Testis (tissue), 3 donors: ENCODE data around the gene EEF1AKMT1. TPM values are rescaled to one million over a fixed set of nuclear protein-coding genes. Genes with fewer than 3 reads are reported as not detected.

ENCODE experiments used
- DNase-seq: peaks from one replicate; pipeline ENCODE4 v3.0.0-alpha.2; 2019
- H3K27ac ChIP-seq, 2 donors: fragments of 200-600 bp; sonication (generic); one replicate each; pipeline ENCODE4 v1.5.1; 2019
- H3K27me3 ChIP-seq: fragments of 200-600 bp; sonication (generic); one replicate; pipeline ENCODE4 v1.5.1; 2019
- H3K36me3 ChIP-seq: fragments of 200-600 bp; sonication (generic); one replicate; pipeline ENCODE4 v1.5.1; 2017; ENCODE audit warnings: low read depth; ENCODE audit errors: missing control alignments
- H3K4me1 ChIP-seq: fragments of 200-600 bp; sonication (generic); one replicate; pipeline ENCODE4 v1.5.1; 2019
- H3K4me3 ChIP-seq, 2 donors: fragments of 200-600 bp; sonication (generic); one replicate each; pipeline ENCODE4 v1.5.1; 2017 to 2019
- H3K9me3 ChIP-seq: fragments of 200-600 bp; sonication (generic); one replicate; pipeline ENCODE4 v1.5.1; 2017
- POLR2A ChIP-seq: fragments of 450-650 bp; IDR thresholded peaks from one replicate; pipeline ENCODE4 v1.6.1; 2017; ENCODE audit warnings: antibody characterized with exemption, mild to moderate bottlenecking, moderate library complexity
- WGBS, 2 donors: methylation state at CpG; one replicate each; pipeline ENCODE4 v1.1.5; 2018; 5-methylcytosine and 5-hydroxymethylcytosine counted together
- intact Hi-C: fragments of 100-400 bp; cut with DNase I; formaldehyde crosslinking; loops from one replicate; pipeline ENCODE4 v1.15.1; 2023; ENCODE audit warnings: low total_unique reads
- polyA plus RNA-seq: library from polyadenylated mRNA; stranded (reverse); fragments of 350-450 nt; fragmentation: Illumina TruSeq; extraction: RNeasy Lipid Tissue Mini Kit (QIAGEN cat#74804); gene quantifications from one replicate; pipeline ENCODE4 v1.2.3, GENCODE V29; 2014; ENCODE audit warnings: low read depth, low replicate concordance; ENCODE audit not compliant: insufficient read depth
- total RNA-seq, 2 donors: library from RNA; depleted of rRNA; stranded (reverse); fragments of >200 nt; gene quantifications; one replicate each; pipeline ENCODE4 v1.2.3, GENCODE V29; 2016
- TF ChIP-seq, protein P1 (sequence below), 3 experiments: fragments of 450-650 bp in 2 of 3; fragments of 200-600 bp in 1 of 3; sonication (generic) in 1 of 3; IDR thresholded peaks; one replicate each; pipeline ENCODE4 v1.5.1; 2016 to 2019; ENCODE audit warnings: antibody characterized with exemption in 3 of 3, mild to moderate bottlenecking in 2 of 3, moderate library complexity in 1 of 3

EEF1AKMT1 gene
- total and polyA plus RNA-seq, 3 donors from 2014 or later = 5.8 to 8.0 (median 7.5) TPM

DNA sequence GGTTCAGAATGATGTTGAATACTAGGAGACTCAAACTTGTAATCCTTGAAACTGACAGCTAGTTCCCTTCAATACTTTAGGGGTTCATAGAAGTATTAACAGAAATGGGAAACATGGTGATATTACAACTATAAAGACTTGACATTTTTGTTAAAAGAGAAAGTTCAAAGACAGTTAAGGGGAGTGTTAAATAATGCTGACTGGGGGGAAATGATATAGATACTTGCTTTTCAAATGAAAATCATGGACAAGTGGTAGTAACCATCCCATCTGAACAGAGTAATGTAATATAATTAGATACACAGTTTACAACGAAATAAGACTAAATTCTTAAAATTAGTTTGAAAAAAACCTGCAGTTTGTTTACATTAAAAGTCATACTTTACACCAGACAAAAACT lies 6.6 kb upstream of the EEF1AKMT1 start:
- TF ChIP-seq, protein P1, sequence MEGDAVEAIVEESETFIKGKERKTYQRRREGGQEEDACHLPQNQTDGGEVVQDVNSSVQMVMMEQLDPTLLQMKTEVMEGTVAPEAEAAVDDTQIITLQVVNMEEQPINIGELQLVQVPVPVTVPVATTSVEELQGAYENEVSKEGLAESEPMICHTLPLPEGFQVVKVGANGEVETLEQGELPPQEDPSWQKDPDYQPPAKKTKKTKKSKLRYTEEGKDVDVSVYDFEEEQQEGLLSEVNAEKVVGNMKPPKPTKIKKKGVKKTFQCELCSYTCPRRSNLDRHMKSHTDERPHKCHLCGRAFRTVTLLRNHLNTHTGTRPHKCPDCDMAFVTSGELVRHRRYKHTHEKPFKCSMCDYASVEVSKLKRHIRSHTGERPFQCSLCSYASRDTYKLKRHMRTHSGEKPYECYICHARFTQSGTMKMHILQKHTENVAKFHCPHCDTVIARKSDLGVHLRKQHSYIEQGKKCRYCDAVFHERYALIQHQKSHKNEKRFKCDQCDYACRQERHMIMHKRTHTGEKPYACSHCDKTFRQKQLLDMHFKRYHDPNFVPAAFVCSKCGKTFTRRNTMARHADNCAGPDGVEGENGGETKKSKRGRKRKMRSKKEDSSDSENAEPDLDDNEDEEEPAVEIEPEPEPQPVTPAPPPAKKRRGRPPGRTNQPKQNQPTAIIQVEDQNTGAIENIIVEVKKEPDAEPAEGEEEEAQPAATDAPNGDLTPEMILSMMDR (IDR thresholded peaks at IDR 0.05) = no peak
- TF ChIP-seq POLR2A = no peak
- Histone ChIP-seq H3K4me1 (no peaks in the 10 kb centered on the region), H3K4me3 (no peak overlapping the region), H3K9me3 (no peaks in the 10 kb centered on the region), H3K36me3 (no peaks in the 10 kb centered on the region), H3K27me3 (no peaks in the 10 kb centered on the region), H3K27ac (no peak overlapping the region)
- WGBS, 2 donors = 90% methylated on average over 1 of the region's 1 CpG
- intact Hi-C loops = no loop called here
- DNase-seq = no peak

DNA sequence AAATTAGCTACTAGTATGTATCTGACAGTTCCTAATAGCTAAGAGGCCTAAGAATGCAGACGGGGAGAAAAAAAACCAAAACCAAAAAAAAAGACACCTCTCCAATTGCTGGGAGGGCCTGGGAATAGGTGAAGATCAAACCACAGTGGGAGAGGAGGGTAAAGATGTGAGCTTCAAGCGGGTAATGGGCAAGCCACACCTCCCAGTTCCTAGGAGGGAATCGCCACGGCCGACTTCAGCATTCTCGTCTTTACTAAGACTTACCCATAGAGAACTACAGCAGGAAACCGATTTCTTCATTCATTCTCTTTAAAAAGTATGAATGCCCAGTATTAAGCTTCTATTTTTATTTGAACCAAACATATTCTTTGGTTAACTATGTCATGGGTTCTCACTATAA lies 5.6 kb upstream of the EEF1AKMT1 start:
- Histone ChIP-seq H3K9me3 (no peaks in the 10 kb centered on the region), H3K27me3 (no peaks in the 10 kb centered on the region), H3K4me1 (no peaks in the 10 kb centered on the region), H3K36me3 (no peaks in the 10 kb centered on the region), H3K4me3 (no peak overlapping the region), H3K27ac (no peak overlapping the region)
- intact Hi-C loops = no loop called here
- WGBS, 2 donors = 87 to 92% methylated on average over 7 of the region's 7 CpGs
- no peak for DNase-seq
- TF ChIP-seq POLR2A = no peak
- TF ChIP-seq, protein P1 (IDR thresholded peaks at IDR 0.05) = no peak

DNA sequence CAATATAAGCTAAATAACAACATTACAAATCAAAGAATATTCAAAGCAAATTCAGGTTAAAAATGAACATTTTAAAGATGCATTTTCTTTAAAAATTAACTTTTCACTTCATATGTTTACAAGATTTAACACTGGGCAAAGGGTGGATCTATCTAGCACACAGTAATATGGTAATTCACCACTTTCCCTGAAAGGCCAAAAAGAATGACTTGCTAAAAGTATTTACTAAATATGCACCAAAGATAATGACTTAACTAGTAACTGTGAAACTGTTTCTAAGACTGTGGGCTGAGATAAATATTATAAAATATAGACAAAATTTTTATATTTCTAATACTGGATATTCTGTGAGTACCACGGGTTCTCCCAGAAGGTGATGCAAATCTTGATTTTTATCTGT lies 4.5 kb upstream of the EEF1AKMT1 start:
- intact Hi-C loops = no loop called here
- Histone ChIP-seq H3K9me3 (no peaks in the 10 kb centered on the region), H3K4me3 (no peak overlapping the region), H3K27me3 (no peaks in the 10 kb centered on the region), H3K27ac (no peak overlapping the region), H3K4me1 (no peaks in the 10 kb centered on the region), H3K36me3 (no peaks in the 10 kb centered on the region)
- TF ChIP-seq POLR2A = no peak
- DNase-seq = no peak
- WGBS, 2 donors = 83% methylated on average over 1 of the region's 1 CpG

DNA sequence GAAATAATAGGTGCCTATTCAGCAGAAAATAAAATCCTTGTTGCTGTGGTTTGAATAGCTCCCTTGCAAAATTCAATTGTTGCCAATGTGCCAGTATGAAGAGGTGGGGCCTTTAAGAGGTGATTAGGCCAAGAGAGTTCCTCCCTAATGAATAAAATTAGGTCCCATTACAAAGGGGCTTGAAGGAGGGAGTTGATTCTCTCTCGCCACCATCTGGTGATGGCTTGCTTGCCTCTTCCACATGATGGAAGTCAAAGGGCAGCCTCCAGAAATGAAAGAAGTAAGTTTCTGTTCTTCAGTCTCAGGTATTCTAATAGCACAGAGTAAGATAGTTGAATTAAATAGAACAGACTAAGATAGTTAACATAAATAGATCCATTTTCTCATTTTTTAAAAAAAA lies 3.0 kb upstream of the EEF1AKMT1 start:
- Histone ChIP-seq H3K27ac (no peak overlapping the region), H3K27me3 (no peaks in the 10 kb centered on the region), H3K9me3 (no peaks in the 10 kb centered on the region), H3K36me3 (no peaks in the 10 kb centered on the region), H3K4me1 (peaks cover 8% of the 10 kb centered on the region), H3K4me3 (no peak overlapping the region)
- intact Hi-C loops = no loop called here
- WGBS, 2 donors = 53 to 85% methylated on average over 1 of the region's 1 CpG
- DNase-seq = no peak
- TF ChIP-seq, protein P1 (IDR thresholded peaks at IDR 0.05) = no peak

DNA sequence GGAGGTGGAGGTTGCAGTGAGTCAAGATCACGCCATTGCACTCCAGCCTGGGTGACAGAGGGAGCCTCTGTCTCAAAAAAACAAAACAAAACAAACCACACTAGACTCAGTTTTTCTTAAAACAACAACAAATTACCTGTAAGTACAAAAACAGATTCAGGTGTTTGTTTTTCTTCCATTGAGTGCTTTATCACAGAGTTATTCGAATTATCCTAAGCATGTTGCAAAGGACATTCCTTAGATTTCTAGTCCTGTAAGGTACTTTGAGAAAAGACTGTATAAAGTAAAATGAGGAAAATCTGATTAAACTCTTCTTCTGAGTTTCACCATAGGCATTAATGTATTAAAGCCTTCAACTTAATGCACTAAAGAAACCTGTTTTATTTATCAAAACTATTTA lies 2.2 kb upstream of the EEF1AKMT1 start:
- H3K36me3 ChIP-seq = no peaks in the 10 kb centered on the region

More for the DNA sequence above, 2.2 kb upstream of the EEF1AKMT1 start:
- 59 to 66% methylated on average over 2 of the region's 2 CpGs for WGBS, 2 donors
- TF ChIP-seq POLR2A = no peak
- TF ChIP-seq, protein P1 (IDR thresholded peaks at IDR 0.05) = no peak
- Histone ChIP-seq H3K9me3 (no peaks in the 10 kb centered on the region), H3K4me1 (peaks cover 8% of the 10 kb centered on the region), H3K27me3 (no peaks in the 10 kb centered on the region), H3K27ac (no peak overlapping the region), H3K4me3 (no peak overlapping the region)
- intact Hi-C loops = no loop called here
- DNase-seq = no peak
